Measurements from ENCODE around the gene GUCY2F.
A peak's percentile ranks its signal among the peaks of the same experiment; 100 is the strongest.

GUCY2F gene

DNA sequence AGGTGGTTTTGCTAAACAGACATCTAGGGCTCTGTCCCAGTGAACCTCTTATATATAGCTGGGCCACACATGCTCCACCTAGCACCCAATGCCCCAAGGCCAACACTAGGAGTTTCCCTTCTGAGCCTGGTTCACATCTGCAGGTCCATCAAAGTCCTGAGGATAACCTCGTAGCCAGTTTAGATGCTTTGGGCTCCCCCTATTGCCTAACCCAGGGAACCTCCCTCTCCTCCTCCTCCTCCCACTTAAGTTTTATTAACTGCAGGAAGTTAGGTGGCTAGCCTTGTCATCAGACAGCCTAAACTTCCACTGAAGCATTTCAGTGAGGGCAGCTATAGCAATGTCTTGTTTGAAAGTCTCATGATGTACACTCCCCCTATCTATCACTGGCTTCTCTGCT is 88.0 kb downstream of the GUCY2F start:
- DNase-seq (ENCODE audit: low read depth) = no peak

DNA sequence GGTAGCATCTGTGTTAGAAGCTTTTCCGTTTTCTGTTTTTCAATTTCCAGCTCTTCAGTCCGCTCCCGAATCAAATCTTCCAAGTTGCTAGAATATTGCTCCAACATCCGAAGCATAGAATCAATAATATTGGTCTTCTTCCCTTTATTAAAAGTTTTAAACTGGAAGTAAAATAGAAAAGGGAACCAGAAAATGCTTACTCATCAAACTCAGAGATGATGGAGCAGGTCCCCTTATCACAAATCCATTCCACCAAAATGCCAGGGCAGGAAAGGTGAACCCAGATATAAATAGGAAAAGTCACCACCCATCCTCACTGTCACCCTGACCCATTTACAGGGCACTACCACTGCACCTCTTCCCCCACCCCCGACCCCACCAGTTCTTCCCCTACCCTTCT is 89.0 kb downstream of the GUCY2F start:
- DNase-seq (ENCODE audit: low read depth) = no peak

DNA sequence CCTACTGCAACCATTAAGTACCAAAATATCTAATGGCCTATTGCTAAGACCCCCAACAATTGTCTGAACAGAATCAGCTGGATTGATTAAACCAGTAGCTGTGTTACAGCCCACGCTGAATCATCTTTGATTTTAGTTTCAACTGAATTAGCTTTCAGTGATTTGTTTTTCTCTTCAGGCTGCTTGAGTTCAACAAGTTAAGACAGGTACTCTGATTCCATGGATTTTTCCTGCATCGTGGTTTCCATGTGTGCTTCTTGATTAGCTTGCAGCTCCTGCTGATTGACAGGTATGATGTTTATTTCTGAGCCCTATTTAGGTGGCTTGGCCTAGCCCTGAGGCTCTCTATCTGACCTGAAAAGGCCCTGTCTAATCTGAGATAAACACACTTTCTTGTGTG is 91.3 kb downstream of the GUCY2F start:
- DNase-seq (ENCODE audit: low read depth) = no peak

DNA sequence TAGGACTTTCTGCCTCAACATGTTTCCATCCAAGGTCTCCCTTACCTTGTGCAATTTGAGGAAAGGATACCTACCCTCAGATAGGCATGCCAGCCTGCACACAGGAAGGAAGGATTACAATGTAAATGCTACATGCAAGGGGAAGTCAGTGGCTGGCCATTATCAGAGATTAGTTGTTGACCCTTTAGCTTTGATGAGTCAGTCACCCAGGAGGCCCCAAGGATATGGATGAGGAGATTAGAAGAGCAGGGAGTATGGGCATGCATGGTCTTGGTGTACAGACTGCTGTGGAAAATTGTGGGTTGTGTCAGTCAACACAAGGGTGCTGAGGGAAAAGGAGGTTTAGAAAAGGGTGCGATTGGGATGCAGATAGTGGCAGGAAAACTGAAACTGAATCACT is 92.0 kb downstream of the GUCY2F start:
- DNase-seq (ENCODE audit: low read depth) = no peak

DNA sequence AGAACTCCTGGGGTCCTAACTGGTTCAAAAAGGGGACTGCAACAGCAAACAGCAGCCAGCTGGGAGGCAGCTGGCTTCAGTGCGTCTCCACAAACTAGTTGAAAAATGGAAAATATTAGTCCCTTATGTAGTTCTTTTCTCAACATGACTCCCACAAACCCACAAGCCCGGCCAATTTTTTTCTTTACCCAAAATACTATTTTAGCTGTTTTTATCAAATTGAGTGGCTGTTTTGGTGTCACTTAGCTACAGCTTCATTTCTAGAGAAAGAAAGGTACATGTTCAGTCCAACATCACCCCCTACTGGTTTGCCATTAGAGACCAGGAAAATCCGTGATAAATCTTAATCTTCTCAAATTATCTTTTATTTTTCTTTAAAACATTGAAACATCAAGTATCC is 97.2 kb downstream of the GUCY2F start:
- DNase-seq (ENCODE audit: low read depth) = peak; percentile 6

DNA sequence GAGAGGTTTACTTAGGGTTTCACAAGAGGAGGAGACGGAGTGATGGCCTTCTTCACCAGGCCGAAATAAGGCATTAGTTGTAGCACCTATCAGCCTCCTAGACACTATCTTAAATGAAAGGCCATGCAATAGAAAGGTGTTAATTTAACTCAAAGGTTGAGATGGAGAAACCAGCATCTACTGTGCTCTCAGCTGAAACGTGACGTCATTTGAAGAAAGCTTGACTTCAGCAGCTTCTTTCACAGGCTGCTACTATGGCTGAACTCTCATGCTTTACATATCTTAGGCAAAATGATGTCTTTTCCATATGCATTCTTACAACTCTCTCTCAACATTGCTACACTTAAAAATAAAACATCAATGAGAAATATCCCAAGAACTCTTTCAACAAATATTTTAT is 99.6 kb downstream of the GUCY2F start:
- DNase-seq (ENCODE audit: low read depth) = no peak

DNA sequence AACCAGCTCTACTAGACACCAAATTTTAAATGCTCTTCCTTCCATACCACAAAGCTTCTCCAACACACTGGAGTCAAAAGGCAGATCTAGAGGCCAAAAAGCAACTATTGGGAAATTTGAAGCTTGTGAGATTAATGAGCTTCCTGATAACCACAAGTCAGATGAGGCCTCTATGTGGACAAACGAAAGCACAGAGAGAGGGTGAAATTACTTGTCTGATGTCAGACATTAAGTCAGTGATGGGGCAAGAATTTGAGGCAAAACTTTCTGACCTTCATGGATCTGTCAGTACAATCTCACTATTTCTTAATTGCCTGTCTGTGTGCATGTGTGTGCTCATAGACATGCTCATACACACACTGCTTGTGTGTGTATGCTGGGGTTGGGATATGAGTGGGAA is 103.6 kb downstream of the GUCY2F start:
- no peak for DNase-seq (ENCODE audit: low read depth)

DNA sequence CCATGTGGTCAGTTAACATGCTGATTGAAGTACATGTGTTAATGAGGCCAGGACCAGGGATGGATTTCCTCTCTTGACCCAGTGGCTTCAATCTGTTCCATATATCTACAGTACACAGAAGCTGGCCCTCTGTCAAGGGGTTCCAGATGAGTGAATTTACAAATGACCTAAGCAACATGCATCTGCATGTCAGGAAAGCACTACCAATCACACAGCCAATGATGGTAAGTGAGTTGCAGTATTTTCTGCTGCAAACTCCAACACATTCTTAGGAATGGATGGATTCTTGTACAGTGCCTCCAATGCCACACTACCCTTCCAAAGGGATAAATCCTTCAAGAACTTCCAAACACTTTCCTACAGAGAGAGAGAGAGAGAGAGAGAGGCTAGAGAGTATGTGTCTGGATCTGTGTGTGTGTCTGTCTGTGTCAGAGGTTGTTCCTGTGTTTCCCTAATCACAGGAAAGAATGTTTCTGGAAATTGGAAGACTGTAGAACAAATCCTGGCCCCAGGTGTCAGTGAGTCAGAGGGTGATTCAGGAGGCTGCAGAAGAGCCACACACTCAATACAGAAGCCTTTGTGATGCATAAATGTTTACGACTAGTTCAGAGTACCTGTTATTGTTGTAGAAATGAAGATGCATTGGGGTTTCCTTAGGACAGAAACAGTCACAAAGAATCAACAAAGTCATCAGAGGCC is 107.5 kb downstream of the GUCY2F start:
- DNase-seq (ENCODE audit: low read depth) = no peak

DNA sequence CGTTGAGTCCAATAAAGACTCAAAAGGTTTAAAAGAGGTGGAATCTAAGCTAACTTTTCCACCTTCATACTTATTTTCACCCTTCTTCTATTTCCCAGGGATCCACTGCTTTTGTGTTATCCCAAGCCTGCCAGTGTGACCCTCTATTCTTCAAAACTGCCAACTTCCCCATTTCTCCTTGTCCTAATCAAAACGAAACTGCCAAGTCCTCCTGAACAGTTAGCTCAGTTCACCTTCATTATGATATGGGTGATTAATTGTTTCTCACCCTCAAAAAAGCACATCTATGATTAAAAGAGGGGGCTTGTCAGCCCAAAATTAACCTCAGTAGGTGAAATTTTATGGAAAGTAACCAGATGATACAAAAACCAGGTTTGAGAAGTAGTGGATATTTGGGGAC is 108.4 kb downstream of the GUCY2F start:
- DNase-seq (ENCODE audit: low read depth) = no peak

DNA sequence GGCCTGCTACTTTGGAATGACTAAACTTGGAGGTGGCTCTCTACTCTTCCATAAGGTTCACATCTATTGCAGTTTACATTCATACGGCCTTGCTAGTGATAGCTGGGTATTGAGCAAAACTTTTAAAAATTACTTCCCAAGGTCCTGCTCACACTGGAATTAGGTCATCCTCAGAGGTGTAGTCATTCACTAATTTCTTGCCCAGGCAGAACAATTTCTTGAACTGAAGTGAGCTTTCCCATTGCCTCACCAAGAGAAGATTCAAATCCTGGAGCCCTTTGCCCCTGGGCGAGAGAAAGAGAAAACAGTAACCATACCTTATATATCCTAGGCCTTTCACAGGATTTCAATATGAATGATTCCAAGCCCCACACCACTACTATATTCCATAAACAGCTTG is 109.2 kb downstream of the GUCY2F start:
- no peak for DNase-seq (ENCODE audit: low read depth)

DNA sequence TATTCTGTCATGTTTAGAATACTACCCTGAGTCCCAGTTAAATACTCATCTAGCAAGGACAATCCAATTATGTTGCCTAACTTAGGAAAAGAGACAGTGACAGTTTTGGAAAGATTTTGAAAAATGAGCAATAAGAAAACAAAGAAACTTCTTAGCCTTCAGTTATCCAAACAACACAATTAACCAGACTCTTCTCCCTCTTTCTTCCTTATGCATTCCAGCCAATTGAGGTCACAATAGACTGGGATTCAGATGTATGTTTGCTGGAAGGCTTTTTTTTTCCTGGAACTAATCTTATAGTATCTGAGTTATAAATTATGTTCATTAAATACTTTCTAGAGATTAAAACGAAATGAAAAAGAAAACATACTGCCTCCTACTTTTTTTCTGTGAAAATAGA is 109.6 kb downstream of the GUCY2F start:
- no peak for DNase-seq (ENCODE audit: low read depth)

DNA sequence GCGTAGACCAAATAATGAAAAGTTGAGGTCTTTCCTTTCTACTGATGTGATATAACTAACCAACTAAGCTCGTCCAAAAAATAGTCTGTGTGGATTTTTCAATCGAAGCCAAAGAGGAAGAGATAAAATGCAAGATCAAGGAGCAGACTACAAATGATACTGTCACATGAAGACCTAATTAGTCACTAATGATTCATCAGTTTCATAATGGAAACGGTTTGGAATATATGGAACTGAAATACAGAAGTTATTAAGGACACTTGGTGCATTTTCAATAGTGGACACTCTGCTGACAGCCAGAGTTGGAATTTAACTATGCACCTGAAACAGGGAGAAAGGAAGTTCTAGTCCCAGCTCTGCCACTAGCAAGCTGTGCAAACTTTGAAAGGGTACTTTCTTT is 119.8 kb downstream of the GUCY2F start:
- DNase-seq (ENCODE audit: low read depth) = no peak

DNA sequence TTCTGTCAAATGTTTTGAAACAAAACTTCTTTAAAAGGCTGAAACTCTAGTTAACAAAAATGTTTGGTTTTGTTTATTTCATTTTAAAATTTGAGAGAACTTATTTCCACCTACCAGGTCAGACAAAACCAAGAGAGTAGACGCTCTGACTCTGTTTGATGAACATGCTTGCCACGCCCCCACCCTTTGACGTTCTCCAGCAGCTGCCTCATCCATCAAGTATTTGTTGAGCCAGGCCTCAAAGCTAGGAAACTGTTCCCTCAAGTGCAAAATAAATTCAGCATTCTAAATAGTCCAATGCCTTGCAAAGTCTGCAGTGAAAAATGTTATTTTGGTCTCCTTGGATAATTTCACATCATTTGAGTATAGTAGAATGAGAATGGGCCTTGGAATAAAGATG is 121.6 kb downstream of the GUCY2F start:
- no peak for DNase-seq (ENCODE audit: low read depth)

DNA sequence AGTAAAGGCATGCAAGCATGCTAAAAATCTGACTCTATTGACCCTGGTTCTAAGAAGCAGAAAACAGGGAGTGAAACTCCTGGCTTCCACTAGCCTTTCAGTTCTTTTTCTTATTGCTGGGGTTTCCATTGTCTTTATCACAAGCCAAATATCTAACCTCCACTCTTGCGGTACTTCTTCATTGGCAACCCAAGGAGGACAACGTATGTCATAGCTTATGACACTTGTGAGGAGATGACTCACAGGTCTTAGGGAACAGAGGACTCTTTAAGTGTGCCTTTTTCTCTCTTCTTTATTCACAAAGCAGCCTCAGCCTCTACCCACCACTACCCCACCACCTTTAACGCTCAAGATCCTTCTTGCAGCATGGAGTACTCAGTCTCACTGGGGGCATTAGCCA is 124.2 kb downstream of the GUCY2F start:
- no peak for DNase-seq (ENCODE audit: low read depth)

DNA sequence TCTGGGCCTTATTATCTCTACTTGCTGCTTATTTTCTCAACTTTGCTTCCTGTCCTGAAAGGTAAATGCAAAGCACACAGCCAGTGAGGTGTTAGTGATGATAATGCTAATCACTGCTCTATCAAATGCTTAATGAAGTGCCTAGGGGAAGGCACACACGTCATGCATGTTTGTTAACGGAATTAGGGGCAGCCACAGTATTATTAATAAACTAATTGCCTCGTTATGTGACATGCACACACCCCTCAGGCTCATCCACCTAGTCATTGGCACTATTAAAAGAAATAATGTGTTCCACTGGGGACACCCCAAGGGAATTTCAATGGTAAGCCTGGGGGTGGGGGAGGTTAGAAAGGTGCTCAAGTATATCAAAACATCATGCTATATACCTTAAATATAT is 125.2 kb downstream of the GUCY2F start:
- DNase-seq (ENCODE audit: low read depth) = no peak

DNA sequence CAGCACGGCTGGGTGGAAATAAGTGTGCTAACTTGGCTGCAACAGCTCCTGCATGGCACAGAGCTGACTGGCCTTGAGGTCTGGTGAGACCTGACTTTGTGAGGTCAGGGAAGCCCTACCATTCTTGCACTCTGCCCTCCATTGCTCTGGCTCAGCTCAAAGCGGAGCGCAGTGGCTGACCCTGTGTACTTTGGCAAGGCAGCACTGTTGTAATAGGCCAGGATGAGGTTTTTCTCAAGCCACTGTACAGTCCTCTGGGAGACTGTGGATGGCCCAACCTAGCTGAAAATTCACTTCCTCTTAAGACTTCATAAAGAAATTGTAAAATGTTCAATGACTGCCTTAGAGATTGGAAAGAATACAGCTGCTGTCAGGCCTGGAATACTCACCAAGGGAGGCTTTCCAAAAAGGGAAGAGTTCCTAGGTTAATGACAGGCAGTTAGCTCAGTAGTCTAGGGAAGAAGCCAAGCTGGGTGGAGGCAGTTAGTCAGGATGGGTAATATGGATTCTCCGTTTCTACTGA is 129.8 kb downstream of the GUCY2F start:
- DNase-seq (ENCODE audit: low read depth) = peak; percentile 43

DNA sequence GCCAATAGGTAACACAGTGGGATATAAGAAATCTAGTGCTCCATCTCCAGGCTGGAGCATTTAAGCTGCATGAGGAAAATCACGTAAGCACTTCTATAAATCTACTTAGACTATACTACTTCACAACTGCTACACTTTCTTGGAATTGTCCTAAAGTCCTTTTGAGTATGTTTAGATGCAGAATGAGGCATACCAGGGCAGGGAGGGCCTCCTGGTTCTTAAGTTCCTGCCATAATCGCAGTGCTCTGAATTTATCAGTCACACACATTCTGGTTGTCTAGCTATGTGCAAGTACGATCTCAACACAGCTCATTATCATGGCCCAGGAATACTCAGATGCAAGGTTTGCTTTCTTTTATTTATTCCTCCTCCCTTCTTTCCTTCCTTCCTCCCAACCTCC is 130.3 kb downstream of the GUCY2F start:
- no peak for DNase-seq (ENCODE audit: low read depth)

DNA sequence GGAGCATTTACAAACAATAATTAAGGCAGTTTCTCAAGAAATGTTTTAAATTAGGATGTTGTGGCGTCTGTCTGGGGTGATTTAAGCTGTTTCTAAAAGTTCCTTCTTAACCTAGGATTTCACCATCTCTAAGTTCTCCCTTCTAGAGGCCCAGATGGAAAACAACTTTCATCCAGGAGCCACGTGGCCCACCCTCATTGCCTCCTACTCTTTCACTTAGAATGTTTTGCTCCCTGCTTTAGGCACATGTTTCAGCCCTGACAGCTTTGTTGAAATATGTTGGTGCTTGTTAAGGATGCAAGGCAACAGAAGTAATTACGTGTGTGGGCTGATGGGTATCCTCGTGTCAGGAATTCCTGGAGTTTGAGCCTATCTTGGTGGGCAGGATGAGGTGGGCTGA is 131.3 kb downstream of the GUCY2F start:
- no peak for DNase-seq (ENCODE audit: low read depth)

DNA sequence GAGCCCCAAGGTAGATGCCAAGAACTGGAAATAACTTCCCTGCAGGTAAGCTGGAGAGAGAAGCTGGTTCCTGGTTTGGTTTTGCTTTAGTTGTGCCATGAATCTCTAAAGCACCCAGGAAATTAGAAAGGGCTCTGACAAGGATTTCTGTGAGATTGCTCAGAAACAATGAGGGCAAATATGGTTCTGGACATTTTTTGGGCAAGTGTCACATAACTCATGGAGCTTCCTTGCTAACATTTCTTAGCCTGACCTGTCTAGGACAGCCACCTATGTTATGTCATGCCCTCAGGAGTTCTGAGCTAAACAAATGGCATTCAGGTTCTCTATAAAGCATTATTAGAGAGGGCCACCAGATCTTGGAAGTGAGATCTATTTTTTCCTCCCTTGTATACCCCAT is 131.8 kb downstream of the GUCY2F start:
- no peak for DNase-seq (ENCODE audit: low read depth)

DNA sequence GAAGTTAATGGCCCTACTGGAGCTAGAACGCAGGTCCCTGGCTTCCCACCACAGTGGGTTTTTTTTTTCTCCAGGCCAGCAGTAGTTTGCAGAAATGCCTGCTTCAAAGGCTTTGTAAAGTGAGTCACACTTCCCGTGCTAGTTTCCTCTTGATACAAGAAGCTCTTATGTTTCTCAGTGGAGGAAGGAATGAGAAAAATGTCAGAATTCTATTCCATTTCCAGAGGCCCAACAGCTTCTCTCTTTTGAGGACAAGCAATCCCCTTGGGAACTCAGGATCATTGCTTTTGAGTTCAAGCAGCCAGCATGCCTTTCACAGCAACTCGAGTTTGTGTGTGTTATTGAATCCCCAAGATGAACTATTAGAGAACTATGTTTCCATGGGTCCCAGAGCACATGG is 134.3 kb downstream of the GUCY2F start:
- peak; percentile 66 for DNase-seq (ENCODE audit: low read depth)

DNA sequence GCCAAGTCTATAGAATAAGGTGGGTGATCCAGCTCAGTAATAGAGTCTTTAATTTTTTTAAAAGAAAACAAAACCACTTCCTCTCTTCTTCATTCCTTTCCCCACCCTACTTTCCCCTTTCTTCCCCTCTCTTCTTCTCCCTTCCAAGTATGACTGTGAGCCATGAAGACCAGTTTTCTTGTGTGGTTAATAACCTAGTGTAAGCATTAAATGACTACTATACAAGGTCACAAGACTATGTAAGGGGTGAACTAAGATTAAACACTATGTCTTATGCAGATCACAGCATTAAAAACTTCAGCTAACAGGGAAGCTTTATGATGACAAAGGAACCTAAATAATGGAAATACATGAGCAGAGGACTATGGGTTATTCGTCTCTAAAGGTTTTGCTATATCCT is 135.4 kb downstream of the GUCY2F start:
- no peak for DNase-seq (ENCODE audit: low read depth)

DNA sequence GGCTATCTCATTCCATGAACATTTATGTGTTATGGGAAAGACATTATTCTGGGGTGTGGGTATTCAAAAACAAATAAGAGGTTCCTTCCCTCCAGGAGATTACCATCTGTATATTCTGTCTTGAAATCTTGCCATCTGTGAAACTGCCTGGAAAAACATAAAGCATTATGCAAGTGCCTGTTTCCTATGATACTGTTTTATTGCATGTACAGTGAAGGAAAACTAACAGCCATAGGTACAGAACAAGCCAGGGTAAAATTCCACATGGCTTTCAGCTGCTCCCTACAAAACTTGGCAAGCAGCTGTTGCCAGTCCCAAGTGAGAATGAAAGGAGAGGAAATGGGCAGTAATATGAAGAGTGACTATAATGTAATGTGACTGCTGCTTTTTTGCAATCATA is 136.0 kb downstream of the GUCY2F start:
- peak; percentile 3 for DNase-seq (ENCODE audit: low read depth)

DNA sequence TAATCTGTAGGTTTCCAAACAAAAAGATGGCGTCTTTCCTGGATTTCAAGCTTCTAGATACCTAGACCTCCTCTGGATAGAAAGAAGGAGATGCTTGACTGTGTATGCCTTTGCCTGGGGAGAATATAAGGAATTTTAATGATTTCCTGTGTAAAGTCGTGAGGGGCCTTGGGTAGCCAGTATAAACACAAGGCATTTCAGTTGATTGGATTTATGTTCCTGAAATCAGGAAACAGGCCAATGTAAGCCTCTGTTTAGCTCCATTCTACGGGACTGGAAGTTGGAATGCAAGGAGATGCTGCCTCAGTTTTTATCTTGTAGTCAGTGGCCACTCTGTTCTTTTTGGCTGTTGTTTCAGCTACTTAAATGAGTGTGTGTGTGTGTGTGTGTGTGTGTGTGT is 137.2 kb downstream of the GUCY2F start:
- no peak for DNase-seq (ENCODE audit: low read depth)

DNA sequence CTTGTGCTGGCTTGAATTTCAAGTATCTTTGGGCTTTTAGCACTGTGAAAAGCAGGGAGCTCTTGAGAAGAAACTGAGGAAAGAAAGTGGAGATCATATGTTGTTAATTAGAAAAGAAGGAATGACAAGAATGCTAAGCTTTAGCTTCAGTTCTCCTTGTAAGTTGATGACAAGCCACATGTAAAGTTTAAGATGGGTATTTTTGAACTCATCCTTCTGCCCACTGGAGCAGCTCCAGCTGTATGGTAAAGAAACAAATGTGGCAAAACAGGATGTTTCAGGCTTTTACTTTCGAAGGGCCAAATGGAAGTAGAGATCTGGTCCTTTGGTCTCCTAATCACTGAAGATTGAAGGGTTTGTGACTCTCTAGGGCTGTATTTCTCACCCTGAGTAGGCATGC is 137.8 kb downstream of the GUCY2F start:
- DNase-seq (ENCODE audit: low read depth) = no peak

DNA sequence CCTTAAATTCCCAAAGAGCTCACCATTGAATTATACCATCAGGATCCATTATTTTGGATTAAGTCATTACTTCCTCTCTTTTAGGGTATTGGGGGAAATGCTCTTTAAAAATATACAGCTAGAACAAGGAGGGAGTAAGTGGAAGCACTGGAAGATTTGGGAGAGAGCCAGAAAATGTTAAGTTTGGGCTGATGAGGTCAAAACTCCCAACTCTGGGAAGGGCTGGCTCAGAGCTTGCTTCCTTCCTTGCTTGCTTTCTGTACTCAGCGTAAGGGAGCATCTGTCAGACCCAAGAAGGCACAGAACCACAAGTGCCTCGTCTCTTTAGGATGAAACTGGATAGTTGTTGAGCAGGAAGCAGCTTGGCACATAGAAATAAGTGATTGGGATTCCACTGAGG is 138.2 kb downstream of the GUCY2F start:
- no peak for DNase-seq (ENCODE audit: low read depth)
